Ascending aorta (tissue), 2 donors: ENCODE data around the gene LEPROT. TPM values are rescaled to one million over a fixed set of nuclear protein-coding genes. Genes with fewer than 3 reads are reported as not detected.

ENCODE experiments used
- DNase-seq, 2 donors: peaks; one replicate each; pipeline ENCODE4 v3.0.0-alpha.2; 2019; ENCODE audit warnings: low spot score in 2 of 2
- H3K27ac ChIP-seq, 2 donors: fragments of 200-600 bp; sonication (generic); one replicate each; pipeline ENCODE4 v1.5.1; 2016 to 2017; ENCODE audit warnings: mild to moderate bottlenecking in 1 of 2
- H3K27me3 ChIP-seq: fragments of 200-600 bp; sonication (generic); one replicate; pipeline ENCODE4 v1.5.1; 2017
- H3K36me3 ChIP-seq, 2 donors: fragments of 200-600 bp; sonication (generic); one replicate each; pipeline ENCODE4 v1.5.1; 2016
- H3K4me1 ChIP-seq, 2 donors: fragments of 200-600 bp; sonication (generic); one replicate each; pipeline ENCODE4 v1.5.1; 2016 to 2017; ENCODE audit warnings: mild to moderate bottlenecking in 1 of 2
- H3K4me3 ChIP-seq, 2 donors: fragments of 200-600 bp; sonication (generic); one replicate each; pipeline ENCODE4 v1.5.1; 2016 to 2017; ENCODE audit warnings: mild to moderate bottlenecking in 1 of 2
- H3K9me3 ChIP-seq, 2 donors: fragments of 200-600 bp; sonication (generic); one replicate each; pipeline ENCODE4 v1.5.1; 2016
- CTCF ChIP-seq, 3 experiments: fragments of 200-600 bp in 2 of 3; fragments of 450-650 bp in 1 of 3; sonication (generic) in 2 of 3; IDR thresholded peaks; one replicate each; pipeline ENCODE4 v1.5.1; 2016 to 2019; ENCODE audit warnings: antibody characterized with exemption in 3 of 3, mild to moderate bottlenecking in 1 of 3, moderate library complexity in 1 of 3
- intact Hi-C: fragments of 100-400 bp; cut with DNase I; formaldehyde crosslinking; loops from one replicate; pipeline ENCODE4 v1.15.1; 2023
- total RNA-seq: library from RNA; depleted of rRNA; stranded (reverse); fragments of >200 nt; gene quantifications from one replicate; pipeline ENCODE4 v1.1.0, GENCODE V29; 2016

LEPROT gene
- total RNA-seq, 1 donor from 2014 or later, result 312 TPM

GRCh38 chr1:65404941-65405340 lies 15.5 kb upstream of the LEPROT start:
- no peaks in the 10 kb centered on the region for H3K9me3 ChIP-seq
- H3K36me3 ChIP-seq, result peaks cover 0 to 4% of the 10 kb centered on the region in 2 donors
- intact Hi-C loops, result no loop called here
- TF ChIP-seq CTCF (IDR thresholded peaks at IDR 0.05), result no peak
- H3K4me3 ChIP-seq, result no peak overlapping the region
- no peaks in the 10 kb centered on the region for H3K27me3 ChIP-seq
- no peak overlapping the region for H3K27ac ChIP-seq
- H3K4me1 ChIP-seq, result no peaks in the 10 kb centered on the region
- no peak for DNase-seq

- intact Hi-C loops, result no loop called here
Measured at GRCh38 chr1:65407877-65408276, 12.6 kb upstream of the LEPROT start.

GRCh38 chr1:65409314-65409713 lies 11.2 kb upstream of the LEPROT start:
- Histone ChIP-seq H3K27ac (no peak overlapping the region), H3K4me1 (no peaks in the 10 kb centered on the region), H3K27me3 (no peaks in the 10 kb centered on the region), H3K4me3 (no peak overlapping the region), H3K9me3 (no peaks in the 10 kb centered on the region), H3K36me3 (no peaks in the 10 kb centered on the region)
- intact Hi-C loops, result no loop called here
- no peak for TF ChIP-seq CTCF (IDR thresholded peaks at IDR 0.05)
- DNase-seq, result no peak

More at GRCh38 chr1:65407877-65408276, 12.6 kb upstream of the LEPROT start:
- Histone ChIP-seq H3K36me3 (no peaks in the 10 kb centered on the region), H3K27me3 (no peaks in the 10 kb centered on the region), H3K4me1 (no peaks in the 10 kb centered on the region), H3K4me3 (no peak overlapping the region), H3K27ac (no peak overlapping the region), H3K9me3 (no peaks in the 10 kb centered on the region)
- no peak for TF ChIP-seq CTCF (IDR thresholded peaks at IDR 0.05)
- no peak for DNase-seq

GRCh38 chr1:65409816-65410326 lies 10.6 kb upstream of the LEPROT start:
- H3K4me3 ChIP-seq, result no peak overlapping the region
- no peaks in the 10 kb centered on the region for H3K9me3 ChIP-seq
- no peak for TF ChIP-seq CTCF (IDR thresholded peaks at IDR 0.05)
- H3K27me3 ChIP-seq, result no peaks in the 10 kb centered on the region
- no peaks in the 10 kb centered on the region for H3K36me3 ChIP-seq
- intact Hi-C loops, result no loop called here
- H3K4me1 ChIP-seq, result no peaks in the 10 kb centered on the region
- H3K27ac ChIP-seq, result no peak overlapping the region
- DNase-seq, result no peak

- H3K27me3 ChIP-seq, result no peaks in the 10 kb centered on the region
- no peak for TF ChIP-seq CTCF (IDR thresholded peaks at IDR 0.05)
- H3K36me3 ChIP-seq, result no peaks in the 10 kb centered on the region
- intact Hi-C loops, result no loop called here
- H3K4me3 ChIP-seq, result no peak overlapping the region
- H3K9me3 ChIP-seq, result no peaks in the 10 kb centered on the region
- H3K4me1 ChIP-seq, result no peaks in the 10 kb centered on the region
- no peak overlapping the region for H3K27ac ChIP-seq
- DNase-seq, result no peak
Measured at GRCh38 chr1:65412256-65412983, 8.0 kb upstream of the LEPROT start.
